Type B pancreatic cell (in vitro differentiated cells): Measurements from ENCODE around the gene FAM131B. TPM values are rescaled to one million over a fixed set of nuclear protein-coding genes. Genes with fewer than 3 reads are reported as not detected.

Experiments
- DNase-seq: peaks from one replicate; pipeline ENCODE4 v3.0.0; 2021; ENCODE audit warnings: mixed read lengths; ENCODE audit not compliant: unreplicated experiment; ENCODE audit errors: extremely low spot score
- H3K27ac Mint-ChIP-seq: 2 replicates; pipeline ENCODE4 v1.8.0; 2021; ENCODE audit warnings: mild to moderate bottlenecking, mixed read lengths
- H3K27me3 Mint-ChIP-seq: 2 replicates; pipeline ENCODE4 v1.8.0; 2021; ENCODE audit warnings: mixed read lengths
- H3K36me3 Mint-ChIP-seq: 2 replicates; pipeline ENCODE4 v1.8.0; 2021; ENCODE audit warnings: mixed read lengths
- H3K4me1 Mint-ChIP-seq: one replicate; pipeline ENCODE4 v1.8.0; 2021; ENCODE audit warnings: mixed read lengths; ENCODE audit not compliant: unreplicated experiment
- H3K4me3 Mint-ChIP-seq: 2 replicates; pipeline ENCODE4 v1.8.0; 2021; ENCODE audit warnings: mild to moderate bottlenecking, mixed read lengths
- H3K9me3 Mint-ChIP-seq: 2 replicates; pipeline ENCODE4 v1.8.0; 2021; ENCODE audit warnings: mixed read lengths
- CTCF ChIP-seq: fragments of 200-600 bp; sonication (generic); conservative IDR thresholded peaks from 2 replicates; pipeline ENCODE4 v1.5.0; 2021; ENCODE audit warnings: antibody characterized with exemption, mild to moderate bottlenecking
- total RNA-seq: library from RNA; stranded (reverse); gene quantifications from 2 replicates; pipeline ENCODE4 v1.2.1, GENCODE V29; 2021; ENCODE audit warnings: low replicate concordance

FAM131B gene
- total RNA-seq, 1 donor from 2014 or later, result 6.5 TPM

- TF ChIP-seq CTCF, result no peak
- Mint-ChIP-seq H3K9me3 (no peaks in the 10 kb centered on the region), H3K27ac (no peak overlapping the region), H3K4me1 (peaks cover 44% of the 10 kb centered on the region), H3K27me3 (no peaks in the 10 kb centered on the region), H3K4me3 (no peak overlapping the region), H3K36me3 (no peaks in the 10 kb centered on the region)
- DNase-seq, result no peak
These were observed 41.3 kb downstream of the FAM131B start for GRCh38 chr7:143321242-143321641.

GRCh38 chr7:143320620-143321019 is 41.9 kb downstream of the FAM131B start:
- no peak overlapping the region for H3K4me3 Mint-ChIP-seq
- no peaks in the 10 kb centered on the region for H3K36me3 Mint-ChIP-seq
- no peaks in the 10 kb centered on the region for H3K9me3 Mint-ChIP-seq
- no peak overlapping the region for H3K27ac Mint-ChIP-seq
- DNase-seq, result no peak
- H3K4me1 Mint-ChIP-seq, result peaks cover 44% of the 10 kb centered on the region
- TF ChIP-seq CTCF, result no peak
- H3K27me3 Mint-ChIP-seq, result no peaks in the 10 kb centered on the region

- no peak overlapping the region for H3K27ac Mint-ChIP-seq
- peaks cover 30% of the 10 kb centered on the region for H3K4me1 Mint-ChIP-seq
- TF ChIP-seq CTCF, result no peak
- DNase-seq, result no peak
- H3K36me3 Mint-ChIP-seq, result peaks cover 3% of the 10 kb centered on the region
- no peaks in the 10 kb centered on the region for H3K9me3 Mint-ChIP-seq
- no peak overlapping the region for H3K4me3 Mint-ChIP-seq
- no peaks in the 10 kb centered on the region for H3K27me3 Mint-ChIP-seq
These were observed 43.9 kb downstream of the FAM131B start for GRCh38 chr7:143318661-143319060.

GRCh38 chr7:143316492-143316891 is 46.0 kb downstream of the FAM131B start:
- no peak overlapping the region for H3K4me3 Mint-ChIP-seq
- H3K36me3 Mint-ChIP-seq, result peaks cover 3% of the 10 kb centered on the region
- H3K27ac Mint-ChIP-seq, result no peak overlapping the region
- H3K9me3 Mint-ChIP-seq, result no peaks in the 10 kb centered on the region
- H3K27me3 Mint-ChIP-seq, result no peaks in the 10 kb centered on the region
- no peak for DNase-seq
- no peak for TF ChIP-seq CTCF
- H3K4me1 Mint-ChIP-seq, result peaks cover 21% of the 10 kb centered on the region

- Mint-ChIP-seq H3K27ac (no peak within 1 kb of the TSS), H3K9me3 (no peaks in the 10 kb centered on the region), H3K27me3 (no peaks in the 10 kb centered on the region), H3K4me1 (peaks cover 21% of the 10 kb centered on the region), H3K36me3 (peaks cover 3% of the 10 kb centered on the region), H3K4me3 (no peak within 1 kb of the TSS)
- no peak for TF ChIP-seq CTCF
- no peak for DNase-seq
These were observed 46.7 kb downstream of the FAM131B start, which contains the start of gene CLCN1 for GRCh38 chr7:143315776-143316175. TSS of gene CLCN1 (plus strand) at chr7:143316111. CDS start at chr7:143316213, 102 bp downstream.

- no peak for DNase-seq
- Mint-ChIP-seq H3K27me3 (no peaks in the 10 kb centered on the region), H3K4me3 (no peak overlapping the region), H3K27ac (no peak overlapping the region), H3K9me3 (no peaks in the 10 kb centered on the region), H3K4me1 (peaks cover 20% of the 10 kb centered on the region), H3K36me3 (peaks cover 3% of the 10 kb centered on the region)
- no peak for TF ChIP-seq CTCF
These were observed 48.4 kb downstream of the FAM131B start for GRCh38 chr7:143314127-143314526.
